ENCODE results near the gene HAAO. TPM values are rescaled to one million over a fixed set of nuclear protein-coding genes. Genes with fewer than 3 reads are reported as not detected.

The HAAO gene
- total RNA-seq, 2 experiments from 2014 or later = 0.17 TPM; not detected in 1

DNA sequence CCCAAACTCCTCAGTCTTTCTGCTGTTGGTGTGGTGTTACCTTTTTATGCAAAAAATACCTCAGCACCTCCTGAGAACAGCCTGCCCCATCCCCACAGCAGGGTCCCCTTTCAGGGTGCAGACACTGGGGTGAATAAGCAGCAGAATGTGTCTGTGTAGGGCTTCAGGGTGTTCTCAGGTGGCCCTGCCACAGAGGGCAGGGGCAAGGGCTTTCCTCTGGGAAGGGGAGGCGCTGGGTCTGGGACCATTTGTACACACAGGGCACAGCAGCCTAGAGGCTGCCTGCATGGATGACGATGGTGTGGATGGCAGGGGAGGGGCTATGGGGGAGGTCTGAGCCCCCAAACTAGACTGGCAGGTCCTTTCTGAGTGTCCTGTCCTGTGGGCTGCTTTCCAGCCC lies 2.6 kb downstream of the HAAO start:
- peak; percentile 4 for DNase-seq
- ChIA-PET CTCF (no interaction called here), POLR2A (no interaction called here)
- intact Hi-C loops (cut with micrococcal nuclease) = loop anchor here (10.0 kb wide), 1 partner anchor 295 kb away; the partner anchor contains the start of gene KCNG3
- Mint-ChIP-seq H3K36me3 (no peaks in the 10 kb centered on the region), H3K4me1 (ENCODE audit: low read depth) (peaks cover 10% of the 10 kb centered on the region), H3K27ac (no peak overlapping the region), H3K9me3 (no peaks in the 10 kb centered on the region), H3K4me3 (no peak overlapping the region), H3K27me3 (peaks cover 46% of the 10 kb centered on the region)

DNA sequence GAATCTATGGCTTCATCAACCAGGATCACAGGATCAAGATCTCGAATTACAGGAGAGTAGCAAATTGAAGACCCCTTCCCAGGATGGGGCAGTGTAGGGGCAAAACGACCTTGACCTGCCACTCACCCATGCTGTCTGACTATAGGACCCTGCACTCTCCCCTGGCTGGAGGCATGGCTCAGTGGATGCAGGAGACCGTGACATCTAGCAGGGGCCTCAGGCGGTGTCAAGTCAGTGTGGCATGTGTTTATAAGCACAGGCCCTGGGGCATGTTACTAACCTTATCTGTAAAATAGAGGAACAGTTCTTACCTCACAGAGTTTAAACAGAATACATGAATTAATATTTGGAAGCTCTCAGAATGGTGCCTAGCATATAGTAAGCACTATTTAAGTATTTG lies 3.5 kb downstream of the HAAO start:
- no peaks in the 10 kb centered on the region for H3K36me3 Mint-ChIP-seq
- no peaks in the 10 kb centered on the region for H3K9me3 Mint-ChIP-seq
- H3K27me3 Mint-ChIP-seq = peaks cover 38% of the 10 kb centered on the region
- H3K4me1 Mint-ChIP-seq (ENCODE audit: low read depth) = peaks cover 9% of the 10 kb centered on the region
- intact Hi-C loops (cut with micrococcal nuclease) = no loop called here
- DNase-seq = peak; percentile 1
- POLR2A ChIA-PET = no interaction called here
- no peak overlapping the region for H3K4me3 Mint-ChIP-seq
- CTCF ChIA-PET = no interaction called here
- no peak overlapping the region for H3K27ac Mint-ChIP-seq

DNA sequence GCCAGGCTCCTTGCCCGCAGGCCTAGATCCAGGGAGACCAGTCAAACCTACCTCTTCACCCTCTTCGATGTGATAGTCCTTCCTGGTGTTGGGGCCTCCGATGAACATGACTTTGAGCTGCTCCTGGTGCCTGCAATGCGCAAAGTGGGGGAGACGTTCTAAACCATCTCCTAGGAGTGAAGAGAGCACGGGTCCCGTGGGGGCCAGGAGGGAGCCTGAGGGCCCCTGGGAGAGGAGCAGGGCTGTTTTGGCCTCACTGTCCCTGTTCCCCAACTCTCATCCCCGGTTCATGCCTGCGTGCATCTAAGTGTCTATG lies 3.9 kb downstream of the HAAO start:
- H3K27ac Mint-ChIP-seq = no peak overlapping the region
- H3K36me3 Mint-ChIP-seq = no peaks in the 10 kb centered on the region
- peak; percentile 4 for DNase-seq
- peaks cover 6% of the 10 kb centered on the region for H3K4me1 Mint-ChIP-seq (ENCODE audit: low read depth)
- ChIA-PET CTCF (no interaction called here), POLR2A (no interaction called here)
- intact Hi-C loops (cut with micrococcal nuclease) = no loop called here
- no peak overlapping the region for H3K4me3 Mint-ChIP-seq
- peaks cover 33% of the 10 kb centered on the region for H3K27me3 Mint-ChIP-seq
- H3K9me3 Mint-ChIP-seq = no peaks in the 10 kb centered on the region

DNA sequence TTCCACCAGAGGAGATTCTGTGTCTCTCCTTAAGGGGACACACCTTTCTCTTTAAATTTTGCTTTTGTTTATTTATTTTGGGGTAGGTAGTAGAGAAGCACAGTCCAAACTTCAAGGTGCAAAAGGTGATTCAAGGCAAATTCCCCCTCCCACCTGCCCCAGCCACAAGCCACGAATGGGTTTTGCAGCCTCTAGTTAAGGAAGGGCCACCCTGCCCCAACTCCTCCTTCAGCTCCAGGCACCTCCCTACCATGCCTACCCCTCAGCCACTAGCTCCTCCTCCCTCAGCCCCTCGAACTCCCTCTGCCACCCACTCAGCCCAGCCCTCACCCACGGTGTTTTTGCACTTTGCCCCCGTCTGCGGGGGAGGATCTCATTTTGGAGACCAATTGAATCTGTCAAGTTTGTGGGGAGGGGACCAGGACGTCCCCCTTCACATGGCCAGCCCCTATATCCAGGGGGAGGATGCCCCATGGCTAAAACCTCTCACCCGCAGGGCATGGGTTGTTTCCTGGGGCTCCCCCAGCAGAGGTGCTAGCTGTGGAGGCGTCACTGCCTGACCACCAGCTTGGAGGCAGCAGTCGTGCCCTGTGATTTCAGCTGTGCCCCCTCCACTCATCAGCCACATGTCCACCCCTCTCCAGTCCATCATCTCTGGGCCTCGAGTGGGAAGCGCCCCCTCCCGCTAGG lies 4.5 kb downstream of the HAAO start:
- Mint-ChIP-seq H3K27me3 (peaks cover 30% of the 10 kb centered on the region), H3K27ac (no peak overlapping the region), H3K4me3 (no peak overlapping the region), H3K4me1 (ENCODE audit: low read depth) (peaks cover 3% of the 10 kb centered on the region), H3K36me3 (no peaks in the 10 kb centered on the region), H3K9me3 (no peaks in the 10 kb centered on the region)
- DNase-seq = peak; percentile 9
- CTCF ChIA-PET = no interaction called here
- intact Hi-C loops (cut with micrococcal nuclease) = no loop called here
- POLR2A ChIA-PET = no interaction called here

DNA sequence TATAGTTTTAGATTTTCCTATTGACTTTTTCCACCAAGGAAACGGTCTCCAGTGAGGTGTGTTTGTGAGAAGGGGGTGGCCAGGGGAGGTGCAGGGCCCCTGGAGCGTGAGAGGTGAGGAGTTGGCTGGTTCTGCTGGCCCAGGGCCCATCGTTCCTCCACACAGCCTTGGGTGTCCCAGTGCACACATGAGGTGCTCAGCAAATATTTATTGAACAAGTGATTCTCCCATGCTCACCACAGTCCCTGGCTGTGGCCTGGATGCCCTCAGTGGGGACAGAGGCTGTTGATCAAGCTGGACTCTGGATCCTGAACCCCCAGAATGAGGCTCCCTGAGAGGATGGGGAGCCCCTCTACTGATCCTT lies 5.0 kb downstream of the HAAO start:
- DNase-seq = peak; percentile 1
- Mint-ChIP-seq H3K27ac (no peak overlapping the region), H3K4me3 (no peak overlapping the region), H3K9me3 (no peaks in the 10 kb centered on the region), H3K4me1 (ENCODE audit: low read depth) (peaks cover 3% of the 10 kb centered on the region), H3K36me3 (no peaks in the 10 kb centered on the region), H3K27me3 (peaks cover 30% of the 10 kb centered on the region)
- CTCF ChIA-PET = no interaction called here
- intact Hi-C loops (cut with micrococcal nuclease) = no loop called here
- POLR2A ChIA-PET = no interaction called here

DNA sequence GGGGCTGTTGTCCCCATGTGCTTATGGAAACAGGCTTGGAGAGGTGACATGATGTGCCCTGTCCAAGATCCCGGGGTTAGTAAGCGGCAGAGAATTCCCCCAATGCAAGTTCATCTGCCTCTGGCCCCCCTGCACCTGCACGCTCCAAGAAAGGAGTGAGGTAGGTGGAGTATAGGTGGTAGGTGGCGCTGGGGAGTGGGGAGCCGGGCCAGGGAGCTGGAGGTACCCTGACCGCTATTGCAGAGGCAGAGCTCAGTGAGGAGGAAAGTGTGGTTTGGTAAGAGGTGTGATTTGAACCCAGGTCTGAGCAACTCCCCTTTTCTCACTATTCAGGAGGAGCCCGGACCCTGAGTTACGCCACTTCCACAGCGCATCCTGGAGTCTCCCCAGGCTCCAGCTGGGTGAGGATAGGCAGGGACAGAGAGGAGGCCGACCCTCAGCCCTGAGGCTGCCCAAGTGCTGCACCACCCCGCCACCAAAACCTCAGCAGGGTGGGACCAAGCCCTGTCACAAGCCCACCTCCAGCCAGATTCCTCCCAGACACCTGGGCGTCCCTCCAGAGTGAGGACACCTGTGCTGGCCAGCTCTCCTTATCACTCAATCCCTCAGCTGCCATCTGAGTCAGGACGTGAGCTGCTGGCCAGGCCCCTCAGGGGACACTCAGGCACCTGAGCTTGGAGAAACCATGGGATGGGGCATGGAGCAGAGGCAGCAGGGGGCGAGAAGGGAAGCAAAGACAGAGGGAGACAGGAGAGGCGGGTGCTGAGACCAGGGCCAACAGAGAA lies 5.6 kb downstream of the HAAO start:
- H3K36me3 Mint-ChIP-seq = no peaks in the 10 kb centered on the region
- H3K4me3 Mint-ChIP-seq = no peak overlapping the region
- ChIA-PET CTCF (no interaction called here), POLR2A (no interaction called here)
- peaks cover 26% of the 10 kb centered on the region for H3K27me3 Mint-ChIP-seq
- intact Hi-C loops (cut with micrococcal nuclease) = no loop called here
- DNase-seq = peak; percentile 3
- H3K4me1 Mint-ChIP-seq (ENCODE audit: low read depth) = no peaks in the 10 kb centered on the region
- H3K27ac Mint-ChIP-seq = no peak overlapping the region
- no peaks in the 10 kb centered on the region for H3K9me3 Mint-ChIP-seq

DNA sequence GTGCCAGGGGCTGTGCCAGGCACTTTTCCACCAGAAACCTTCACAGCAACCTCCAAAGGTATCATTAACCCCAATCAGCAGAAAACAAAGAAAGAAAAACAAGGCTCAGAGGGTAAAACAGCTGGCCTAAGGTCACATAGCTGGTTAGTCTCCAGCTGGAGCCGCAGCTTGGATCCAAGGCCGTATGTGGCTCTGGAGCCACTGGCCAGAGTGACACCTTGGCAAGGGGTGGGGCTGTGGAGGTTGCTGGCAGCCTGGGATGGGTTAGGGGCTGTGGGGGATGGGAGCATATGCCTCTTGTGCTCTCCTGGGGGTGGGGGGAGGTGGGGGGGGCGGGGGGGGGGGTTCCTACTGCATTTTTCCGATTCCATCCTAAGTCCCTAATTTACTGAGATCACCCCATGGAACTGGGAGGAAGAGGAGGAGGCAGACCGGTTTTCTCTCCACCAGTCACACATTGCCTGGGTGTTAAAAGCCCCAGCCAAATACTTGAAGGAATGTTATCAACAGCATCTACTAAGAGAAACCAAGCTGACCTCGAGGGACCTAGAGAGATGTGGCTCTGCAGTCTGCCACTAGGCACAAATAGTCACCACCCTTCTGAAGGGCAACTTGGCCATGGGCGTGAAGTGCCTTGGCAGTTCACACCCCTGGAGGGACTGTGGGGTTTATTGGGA lies 8.0 kb downstream of the HAAO start:
- Mint-ChIP-seq H3K4me1 (ENCODE audit: low read depth) (no peaks in the 10 kb centered on the region), H3K9me3 (peaks cover 4% of the 10 kb centered on the region), H3K27ac (no peak overlapping the region), H3K27me3 (peaks cover 6% of the 10 kb centered on the region), H3K4me3 (no peak overlapping the region), H3K36me3 (no peaks in the 10 kb centered on the region)
- intact Hi-C loops (cut with micrococcal nuclease) = no loop called here
- peak; percentile 0 for DNase-seq
- CTCF ChIA-PET = no interaction called here
- POLR2A ChIA-PET = no interaction called here

DNA sequence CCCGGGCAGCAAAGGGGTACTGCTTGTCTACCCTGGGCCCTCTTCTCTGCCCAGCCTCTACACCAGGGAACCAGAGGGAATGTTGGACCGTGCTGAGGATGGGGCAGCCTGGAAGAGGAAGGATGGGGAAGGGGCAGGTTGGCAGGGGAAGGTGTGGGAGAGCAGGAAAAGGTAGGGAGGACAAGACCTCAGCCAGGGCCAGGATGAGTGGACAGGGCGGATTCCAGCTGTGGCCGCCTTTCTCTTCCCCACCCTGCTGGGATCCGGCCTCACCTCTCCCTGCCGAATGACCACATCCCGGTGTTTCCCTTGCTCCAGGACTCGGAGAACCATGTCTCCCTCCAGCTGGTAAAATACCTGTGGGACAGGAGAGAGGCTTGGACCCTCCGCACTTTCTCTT lies 8.9 kb downstream of the HAAO start:
- intact Hi-C loops (cut with micrococcal nuclease) = no loop called here
- H3K4me1 Mint-ChIP-seq (ENCODE audit: low read depth) = no peaks in the 10 kb centered on the region
- H3K36me3 Mint-ChIP-seq = no peaks in the 10 kb centered on the region
- no peak overlapping the region for H3K27ac Mint-ChIP-seq
- H3K27me3 Mint-ChIP-seq = peaks cover 4% of the 10 kb centered on the region
- peak; percentile 2 for DNase-seq
- ChIA-PET POLR2A (no interaction called here), CTCF (no interaction called here)
- H3K4me3 Mint-ChIP-seq = no peak overlapping the region
- peaks cover 4% of the 10 kb centered on the region for H3K9me3 Mint-ChIP-seq

DNA sequence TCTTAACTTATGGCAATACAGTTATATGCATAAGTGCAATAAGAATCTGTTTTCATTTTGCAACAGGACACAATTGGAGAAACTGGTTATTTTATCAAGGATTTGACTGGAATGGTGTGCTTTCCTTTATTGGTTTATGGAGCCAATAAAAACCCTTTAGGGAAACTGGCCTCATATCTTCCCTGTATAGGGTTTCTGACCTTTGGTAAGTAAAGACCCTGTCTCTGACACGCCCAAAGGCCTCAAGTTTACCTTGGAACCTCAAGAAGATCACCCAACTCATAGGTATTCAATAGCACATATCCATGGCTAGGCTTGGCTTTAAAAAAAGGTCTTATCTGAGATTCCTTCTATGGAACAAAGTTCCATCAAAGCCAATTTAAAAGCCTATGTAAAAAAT lies 11.2 kb downstream of the HAAO start:
- no peak for DNase-seq
- Mint-ChIP-seq H3K27me3 (no peaks in the 10 kb centered on the region), H3K4me1 (ENCODE audit: low read depth) (peaks cover 3% of the 10 kb centered on the region), H3K36me3 (no peaks in the 10 kb centered on the region), H3K4me3 (no peak overlapping the region), H3K9me3 (peaks cover 9% of the 10 kb centered on the region), H3K27ac (no peak overlapping the region)
- ChIA-PET POLR2A (no interaction called here), CTCF (no interaction called here)
- intact Hi-C loops (cut with micrococcal nuclease) = no loop called here

DNA sequence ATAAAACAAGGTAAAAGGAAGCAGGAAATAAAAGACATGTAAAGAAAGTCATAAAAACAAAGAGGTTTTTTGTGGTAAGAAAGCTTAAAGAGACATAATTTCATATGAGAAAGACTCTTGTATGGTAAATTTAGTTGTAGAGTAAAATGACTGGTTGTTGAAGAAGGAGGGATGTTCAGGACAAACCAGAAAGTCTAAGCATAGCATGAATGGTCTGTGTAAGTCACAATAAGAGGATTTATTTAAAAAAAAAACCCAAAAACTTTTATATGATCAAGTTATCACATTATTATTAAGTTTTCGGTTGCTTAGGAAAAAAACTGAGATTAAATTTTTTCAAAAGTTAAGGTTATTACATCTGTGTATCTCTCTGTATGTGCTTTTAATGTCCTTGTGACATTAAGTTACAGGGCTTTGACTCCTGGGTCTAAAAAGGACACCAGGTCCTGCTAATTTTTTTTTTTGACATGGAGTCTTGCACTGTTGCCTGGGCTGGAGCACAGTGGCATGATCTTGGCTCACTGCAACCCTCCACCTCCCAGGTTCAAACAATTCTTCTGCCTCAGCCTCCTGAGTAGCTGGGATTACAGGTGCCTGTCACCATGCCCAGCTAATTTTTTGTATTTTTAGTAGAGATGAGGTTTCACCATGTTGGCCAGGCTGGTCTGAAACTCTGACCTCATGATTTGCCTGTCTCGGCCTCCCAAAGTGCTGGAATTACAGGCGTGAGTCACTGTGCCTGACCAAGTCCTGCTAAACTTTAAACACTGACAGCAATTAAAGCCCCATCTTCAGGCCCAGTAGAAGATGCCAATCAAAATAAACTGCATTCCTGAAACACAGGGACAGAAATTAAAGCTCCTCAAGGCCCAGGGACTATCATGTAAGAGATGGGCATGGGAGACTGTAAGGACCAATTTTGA lies 14.2 kb downstream of the HAAO start:
- Mint-ChIP-seq H3K4me3 (no peak overlapping the region), H3K9me3 (peaks cover 9% of the 10 kb centered on the region), H3K27ac (no peak overlapping the region), H3K36me3 (no peaks in the 10 kb centered on the region), H3K4me1 (ENCODE audit: low read depth) (peaks cover 12% of the 10 kb centered on the region), H3K27me3 (no peaks in the 10 kb centered on the region)
- ChIA-PET POLR2A (no interaction called here), CTCF (no interaction called here)
- intact Hi-C loops (cut with micrococcal nuclease) = no loop called here
- DNase-seq = no peak

DNA sequence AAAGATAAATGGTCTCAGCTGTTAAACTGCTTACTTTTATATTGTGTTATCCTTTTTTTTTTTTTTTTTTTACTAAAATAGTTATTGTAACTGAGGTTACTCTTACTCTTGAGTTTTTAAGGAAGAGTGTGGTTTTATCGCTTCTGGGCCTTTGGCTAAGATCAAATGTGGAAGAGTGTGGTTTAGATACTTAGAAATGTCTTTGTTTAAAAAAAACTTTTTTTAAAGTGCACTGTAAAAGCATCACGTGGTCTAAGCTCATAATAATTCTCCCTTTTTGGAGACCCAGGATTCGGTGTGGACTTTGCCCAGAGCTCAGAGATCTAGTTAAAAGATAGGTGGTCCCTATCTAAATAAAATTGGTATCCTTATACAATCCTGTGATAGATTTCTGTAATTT lies 16.6 kb downstream of the HAAO start:
- intact Hi-C loops (cut with micrococcal nuclease) = no loop called here
- H3K27me3 Mint-ChIP-seq = no peaks in the 10 kb centered on the region
- ChIA-PET CTCF (no interaction called here), POLR2A (no interaction called here)
- H3K4me1 Mint-ChIP-seq (ENCODE audit: low read depth) = peaks cover 12% of the 10 kb centered on the region
- H3K27ac Mint-ChIP-seq = no peak overlapping the region
- peak; percentile 5 for DNase-seq
- H3K36me3 Mint-ChIP-seq = no peaks in the 10 kb centered on the region
- H3K9me3 Mint-ChIP-seq = peaks cover 5% of the 10 kb centered on the region
- H3K4me3 Mint-ChIP-seq = no peak overlapping the region

DNA sequence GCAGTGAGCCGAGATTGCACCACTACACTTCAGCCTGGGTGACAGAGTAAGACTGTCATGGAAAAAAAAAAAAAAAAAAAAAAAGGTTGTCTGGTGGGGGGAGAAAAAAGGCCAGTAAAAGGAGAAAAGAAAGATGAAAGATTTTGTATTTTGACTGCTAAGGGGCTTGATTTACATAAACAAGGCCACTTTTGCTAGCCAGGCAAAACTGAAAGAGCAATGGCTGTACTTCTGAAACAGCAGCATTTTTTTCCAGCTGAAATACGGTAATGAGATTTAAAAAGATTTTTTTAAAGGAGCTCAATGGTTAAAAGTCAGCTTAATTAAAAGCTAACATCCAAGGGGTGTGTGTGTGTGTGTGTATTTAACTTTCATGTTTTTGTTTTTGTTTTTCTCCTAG lies 17.2 kb downstream of the HAAO start:
- H3K27ac Mint-ChIP-seq = no peak overlapping the region
- no peak overlapping the region for H3K4me3 Mint-ChIP-seq
- intact Hi-C loops (cut with micrococcal nuclease) = no loop called here
- POLR2A ChIA-PET = no interaction called here
- DNase-seq = no peak
- peaks cover 12% of the 10 kb centered on the region for H3K4me1 Mint-ChIP-seq (ENCODE audit: low read depth)
- H3K9me3 Mint-ChIP-seq = peaks cover 5% of the 10 kb centered on the region
- CTCF ChIA-PET = no interaction called here
- H3K27me3 Mint-ChIP-seq = no peaks in the 10 kb centered on the region
- no peaks in the 10 kb centered on the region for H3K36me3 Mint-ChIP-seq
